GM18951 (cell line): ENCODE data around the gene PLEK.
"Not testable (repeated sequence)": the region's sequence is repeated elsewhere in the genome, so short reads cannot be mapped to it uniquely, and the experiment has no call there.

ENCODE experiments used
- POLR2A ChIP-seq: IDR thresholded peaks from 4 replicates; pipeline ENCODE4 v1.6.1; 2011; ENCODE audit warnings: mild to moderate bottlenecking; ENCODE audit not compliant: insufficient read length, insufficient read depth; ENCODE audit errors: extremely low read depth
- in situ Hi-C: fragments of 300-500 bp; cut with MboI; formaldehyde crosslinking; loops from one replicate; pipeline ENCODE4 v1.12.0; 2022; ENCODE audit warnings: low sequenced_read_pairs, mixed read lengths, inconsistent platforms; ENCODE audit not compliant: unreplicated experiment

The PLEK gene

DNA sequence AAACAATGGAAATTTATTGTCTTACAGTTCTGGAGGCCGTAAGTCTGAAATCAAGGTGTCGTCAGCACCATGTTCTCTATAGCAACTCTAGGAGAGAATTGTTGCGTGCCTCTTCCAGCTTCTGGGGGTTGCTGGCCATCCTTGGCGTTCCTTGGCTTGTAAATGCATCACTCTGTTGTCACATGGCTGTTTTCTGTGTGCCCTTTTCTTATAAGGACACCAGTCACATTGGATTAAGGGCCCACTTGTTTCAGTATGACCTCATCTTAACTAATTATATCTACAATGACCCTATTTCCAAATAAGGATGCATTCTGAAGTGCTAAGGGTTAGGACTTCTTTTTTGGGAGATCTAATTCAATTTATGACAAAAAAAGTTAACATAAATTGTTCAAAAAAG is 1.4 kb upstream of the PLEK start:
- TF ChIP-seq POLR2A = no peak
- in situ Hi-C loops = no loop called here

DNA sequence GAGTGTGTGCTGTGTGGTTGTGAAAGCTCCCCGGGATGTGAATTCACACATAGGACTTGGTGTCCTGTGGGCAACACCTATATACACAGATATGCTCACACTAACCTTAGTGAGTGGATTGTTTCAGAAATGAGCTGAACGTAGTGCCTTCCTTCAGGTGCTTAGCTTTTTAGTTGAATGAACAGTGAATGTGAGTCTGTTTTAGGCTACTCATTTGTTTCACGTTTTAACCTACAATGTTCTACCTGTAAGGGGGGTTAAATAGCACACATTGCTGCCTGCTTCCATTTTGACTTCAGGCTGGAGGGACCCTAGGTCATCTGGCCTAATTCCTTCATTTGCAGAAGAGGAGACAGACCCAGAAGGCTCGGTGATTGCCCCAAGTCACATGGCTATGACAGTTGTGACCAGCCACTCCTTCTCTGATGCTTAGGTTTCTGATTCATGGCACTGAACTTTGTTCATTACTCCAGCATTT is 1.0 kb downstream of the PLEK start:
- in situ Hi-C loops = no loop called here
- TF ChIP-seq POLR2A = peak; percentile 50

DNA sequence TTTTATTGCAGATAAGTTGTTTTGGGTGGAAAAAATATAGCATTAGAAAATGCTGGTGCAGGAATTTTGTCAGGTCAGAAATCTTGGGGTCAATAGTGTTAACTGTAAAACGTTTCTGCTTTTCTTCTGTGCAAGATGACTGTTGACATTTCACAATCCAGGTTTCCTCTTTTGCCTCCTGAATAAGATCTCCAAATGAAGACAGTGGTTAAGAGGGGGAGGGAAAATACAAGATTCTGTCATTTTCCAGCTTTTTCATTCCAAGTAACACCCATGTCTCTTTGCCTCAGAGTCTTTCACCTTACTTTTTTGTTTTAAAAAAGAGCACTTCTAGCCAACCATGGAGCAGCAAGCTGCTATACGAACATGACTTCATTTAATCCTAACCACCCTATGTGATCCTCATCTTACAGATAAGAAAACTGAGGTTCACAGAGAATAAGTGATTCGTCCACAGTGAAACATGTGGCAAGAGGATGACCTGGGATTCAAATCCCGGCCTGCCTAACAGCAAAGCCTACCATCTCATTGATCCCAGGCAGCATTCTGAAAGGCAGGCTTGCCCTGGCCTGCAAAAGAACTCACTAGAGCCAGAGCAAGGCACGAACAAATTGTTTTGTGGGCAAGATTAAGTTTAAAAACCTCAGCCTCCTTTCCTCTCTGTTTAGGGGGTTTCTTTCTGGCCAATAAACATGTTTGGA is 3.0 kb downstream of the PLEK start:
- TF ChIP-seq POLR2A = no peak
- in situ Hi-C loops = no loop called here

DNA sequence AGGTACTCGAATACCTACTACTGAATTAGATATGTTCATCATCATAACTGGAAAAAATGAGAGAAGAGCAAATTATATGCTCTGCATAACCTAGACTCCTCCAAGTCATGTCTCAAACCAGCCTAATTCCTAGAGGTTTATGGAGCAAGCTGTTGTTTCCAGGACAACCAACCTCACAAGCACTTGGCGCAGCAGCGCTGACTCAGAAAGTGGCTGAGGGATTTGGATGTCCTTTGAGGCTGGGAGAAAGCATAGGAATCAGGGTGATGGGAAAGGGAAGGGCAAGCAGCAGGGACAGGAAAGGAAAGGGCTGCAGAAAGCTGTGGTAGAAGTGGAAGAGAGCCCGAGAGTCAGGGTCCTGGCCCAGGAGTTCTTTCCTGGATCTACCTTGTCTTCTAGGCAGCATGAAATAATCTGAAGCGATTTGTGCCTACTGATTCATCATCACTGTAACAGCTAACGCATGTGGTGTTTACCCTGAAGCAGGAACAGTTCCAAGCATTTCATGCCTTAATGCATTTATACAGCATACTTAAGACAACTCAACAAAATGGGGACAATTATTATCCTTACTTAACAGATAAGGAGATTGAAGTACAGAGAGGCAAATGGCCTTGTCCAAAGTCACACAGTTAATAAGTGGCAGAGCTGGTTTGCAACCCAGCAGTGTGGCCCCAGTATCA is 3.7 kb downstream of the PLEK start:
- no peak for TF ChIP-seq POLR2A
- in situ Hi-C loops = no loop called here

DNA sequence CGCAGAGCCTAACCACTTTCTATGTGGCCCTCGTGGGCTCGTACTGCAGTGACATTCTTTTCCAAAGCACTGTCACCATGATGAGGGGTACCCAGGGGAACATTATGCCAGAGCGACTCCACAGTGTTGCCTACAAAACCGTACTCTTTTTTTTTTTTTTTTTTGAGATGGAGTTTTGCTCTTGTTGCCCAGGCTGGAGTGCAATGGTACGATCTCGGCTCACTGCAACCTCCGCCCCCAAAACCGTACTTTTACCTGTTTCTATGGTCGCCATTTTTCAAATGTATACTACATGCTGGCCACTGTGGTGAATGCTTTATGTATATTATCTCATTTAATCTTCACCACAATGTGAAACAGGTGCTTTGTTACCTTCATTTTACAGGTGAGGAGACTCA is 4.3 kb downstream of the PLEK start:
- in situ Hi-C loops = no loop called here
- no peak for TF ChIP-seq POLR2A

DNA sequence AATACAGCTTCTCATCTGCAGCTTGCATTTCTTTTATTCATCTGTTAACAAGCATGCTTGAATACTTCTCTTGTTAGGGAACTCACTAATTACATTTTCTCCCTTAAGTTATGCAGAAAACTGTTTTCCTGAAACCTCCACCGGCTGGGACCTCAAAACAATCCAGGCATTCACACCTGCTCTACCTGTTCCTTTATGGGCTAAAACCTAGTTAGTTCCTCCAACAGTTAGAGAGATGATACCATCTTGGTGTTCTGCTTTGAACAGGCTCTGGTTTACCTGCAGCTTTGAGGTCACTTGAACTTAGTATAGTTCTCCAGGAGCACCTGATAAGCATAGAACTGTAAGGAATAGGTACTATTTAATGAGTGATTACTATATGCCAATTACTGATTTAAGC is 6.1 kb downstream of the PLEK start:
- no peak for TF ChIP-seq POLR2A
- in situ Hi-C loops = no loop called here

DNA sequence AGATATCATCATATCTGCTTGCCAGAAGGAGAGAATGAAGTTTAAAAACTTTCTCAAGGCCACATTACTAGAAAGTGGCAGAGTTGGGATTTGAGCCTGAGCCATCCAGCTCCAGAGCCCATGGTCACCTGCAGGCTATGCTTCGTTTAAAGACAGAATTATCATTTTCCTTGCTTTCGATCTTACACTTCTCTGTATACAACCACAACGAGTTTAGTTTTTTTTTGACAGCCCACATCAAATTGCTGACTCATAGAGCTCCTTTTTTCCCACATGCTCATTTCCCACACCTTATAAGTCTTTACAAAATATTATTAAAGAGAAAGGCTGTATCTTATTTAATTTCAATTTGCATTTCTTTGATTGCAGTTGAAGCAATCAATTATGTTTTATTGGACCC is 6.5 kb downstream of the PLEK start:
- TF ChIP-seq POLR2A = no peak
- in situ Hi-C loops = no loop called here

DNA sequence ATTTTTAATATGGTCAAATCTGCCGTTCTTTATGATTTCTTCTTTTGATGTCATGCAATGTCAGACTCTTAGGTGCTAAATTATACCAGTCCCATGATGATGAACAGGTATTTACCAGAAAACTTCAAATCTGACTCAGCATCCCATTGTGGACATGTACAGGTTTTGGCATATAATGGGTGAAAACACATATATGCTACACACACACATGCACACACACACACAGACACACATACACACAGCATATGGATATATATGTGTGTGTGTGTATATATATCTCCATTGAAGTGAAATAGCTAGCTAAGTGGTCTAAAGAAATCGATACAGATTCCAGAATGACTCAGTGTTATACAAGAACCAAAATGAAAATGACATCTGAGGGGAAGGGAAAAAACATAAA is 7.4 kb downstream of the PLEK start:
- no peak for TF ChIP-seq POLR2A
- in situ Hi-C loops = no loop called here

DNA sequence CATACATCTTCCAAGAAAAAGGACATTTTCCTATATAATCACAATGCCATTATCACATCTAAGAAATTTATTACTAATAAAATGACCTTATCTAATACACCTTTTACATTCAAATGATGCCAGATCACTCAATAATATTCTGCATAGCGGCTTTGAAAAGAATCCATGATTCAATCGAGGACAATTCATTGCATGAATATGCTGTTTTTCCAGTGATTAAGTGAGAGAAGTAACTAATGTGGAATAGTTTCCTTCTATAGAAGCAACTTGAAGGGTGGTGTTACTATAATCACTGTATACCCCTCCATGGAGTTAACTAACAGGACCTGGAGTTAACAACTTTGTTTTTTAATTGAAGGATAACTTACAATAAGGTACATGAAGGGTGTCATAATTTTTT is 9.1 kb downstream of the PLEK start:
- in situ Hi-C loops = no loop called here
- TF ChIP-seq POLR2A = no peak

DNA sequence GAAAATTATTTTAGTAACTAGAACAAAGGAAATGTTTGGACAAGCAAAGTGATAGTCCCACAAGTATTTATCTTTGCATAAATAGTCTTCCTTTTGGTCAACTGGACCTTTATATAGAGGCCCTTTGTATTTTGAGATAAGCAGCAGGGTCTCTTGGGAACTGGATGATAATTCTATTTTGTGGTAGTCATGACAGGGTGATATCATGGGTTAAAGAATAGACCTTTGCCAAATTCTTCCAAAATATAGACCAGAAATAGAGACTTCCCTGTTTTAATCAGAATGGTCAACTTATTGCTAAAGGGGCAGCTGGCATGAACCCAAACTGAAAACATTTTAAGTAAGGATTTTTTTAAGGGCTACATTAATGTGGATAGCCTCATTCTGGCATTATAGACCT is 10.5 kb downstream of the PLEK start:
- TF ChIP-seq POLR2A = no peak
- in situ Hi-C loops = no loop called here

DNA sequence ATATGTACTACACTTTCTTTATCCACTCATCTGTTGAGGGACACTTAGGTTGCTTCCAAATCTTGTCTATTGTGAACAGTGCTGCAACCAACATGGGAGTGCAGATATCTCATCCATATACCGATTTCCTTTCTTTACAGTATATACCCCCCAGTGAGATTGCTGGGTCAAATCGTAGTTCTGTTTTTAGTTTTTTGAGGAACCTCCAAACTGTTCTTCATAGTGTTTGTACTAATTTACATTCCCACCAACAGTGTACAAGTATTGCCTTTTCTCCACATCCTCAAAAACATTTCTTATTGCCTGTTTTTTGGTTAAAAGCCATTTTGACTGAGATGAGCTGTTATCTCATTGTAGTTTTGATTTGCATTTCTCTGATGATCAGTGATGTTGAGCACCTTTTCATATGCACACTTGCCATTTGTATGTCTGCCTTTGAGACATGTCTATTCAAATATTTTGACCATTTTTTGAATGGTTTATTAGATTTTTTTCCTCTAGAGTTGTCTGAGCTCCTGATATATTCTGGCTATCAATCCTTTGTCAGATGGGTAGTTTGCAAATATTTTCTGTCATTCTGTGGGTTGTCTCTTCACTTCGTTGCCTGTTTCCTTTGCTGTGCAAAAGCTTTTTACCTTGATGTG is 12.2 kb downstream of the PLEK start:
- TF ChIP-seq POLR2A = no peak
- in situ Hi-C loops = no loop called here

DNA sequence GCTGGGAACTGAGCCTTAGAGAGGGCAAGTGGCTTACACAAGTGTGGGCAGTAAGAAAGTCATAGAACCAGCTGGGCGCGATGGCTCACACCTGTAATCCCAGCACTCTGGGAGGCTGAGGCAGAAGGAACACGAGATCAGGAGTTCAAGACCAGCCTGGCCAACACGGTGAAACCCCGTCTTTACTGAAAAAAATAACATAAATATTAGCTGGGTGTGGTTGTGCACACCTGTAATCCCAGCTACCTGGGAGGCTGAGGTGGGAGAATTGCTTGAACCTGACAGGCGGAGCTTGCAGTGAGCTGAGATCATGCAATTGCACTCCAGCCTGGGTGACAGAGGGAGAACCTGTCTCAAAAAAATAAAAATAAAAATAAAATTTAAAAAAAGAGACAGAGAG is 13.7 kb downstream of the PLEK start:
- in situ Hi-C loops = not testable (repeated sequence)

DNA sequence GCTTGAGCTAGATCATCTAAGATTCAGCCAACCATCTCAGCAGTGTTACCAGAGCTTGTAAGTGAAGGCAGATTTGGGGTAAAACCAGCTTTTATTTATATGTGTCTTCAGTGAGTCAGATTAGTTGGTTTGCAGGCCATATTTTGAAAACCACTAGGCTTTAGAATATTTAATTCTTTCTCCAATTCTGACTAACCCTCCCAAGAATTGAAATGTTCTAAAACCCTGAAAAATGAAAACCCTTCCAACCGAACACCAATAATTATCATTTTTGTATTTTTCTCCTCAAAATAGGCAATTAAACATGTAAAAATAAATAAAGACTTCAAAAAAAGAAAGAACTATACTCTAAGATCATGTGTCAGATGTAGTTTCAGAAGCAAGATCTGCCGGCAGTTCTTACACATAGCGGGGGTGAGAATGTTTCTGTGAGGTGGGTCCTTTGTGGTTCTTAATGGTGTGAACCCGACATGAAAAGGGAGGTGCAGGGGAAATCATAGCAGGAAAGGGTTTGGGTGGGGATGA is 14.2 kb downstream of the PLEK start:
- TF ChIP-seq POLR2A = no peak
- in situ Hi-C loops = no loop called here

DNA sequence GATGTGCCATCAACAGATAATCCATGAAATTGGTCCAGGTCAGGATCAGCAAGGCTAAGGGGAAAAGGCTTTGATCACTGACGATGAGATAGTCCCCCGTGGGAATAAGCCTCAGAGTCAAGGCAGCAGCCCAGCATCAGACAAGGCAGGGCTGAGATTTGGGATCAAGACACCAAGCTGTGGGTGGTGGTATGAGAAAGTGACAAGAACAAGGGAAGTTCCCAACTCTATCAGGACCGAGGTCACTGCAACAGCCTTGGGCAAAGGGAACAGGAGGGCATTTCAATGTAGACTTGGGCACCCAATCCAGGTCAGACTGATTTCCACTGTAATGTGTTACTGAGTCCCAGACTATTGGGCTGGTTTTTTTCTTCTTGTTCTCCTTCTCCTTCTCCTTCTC is 18.7 kb downstream of the PLEK start:
- in situ Hi-C loops = no loop called here
- no peak for TF ChIP-seq POLR2A
